ENCODE data around the gene STEAP3. TPM values are rescaled to one million over a fixed set of nuclear protein-coding genes. Genes with fewer than 3 reads are reported as not detected.

Gene STEAP3
- total and polyA plus RNA-seq, 8 donors, result 6.6 to 28.2 (median 19.5) TPM

DNA sequence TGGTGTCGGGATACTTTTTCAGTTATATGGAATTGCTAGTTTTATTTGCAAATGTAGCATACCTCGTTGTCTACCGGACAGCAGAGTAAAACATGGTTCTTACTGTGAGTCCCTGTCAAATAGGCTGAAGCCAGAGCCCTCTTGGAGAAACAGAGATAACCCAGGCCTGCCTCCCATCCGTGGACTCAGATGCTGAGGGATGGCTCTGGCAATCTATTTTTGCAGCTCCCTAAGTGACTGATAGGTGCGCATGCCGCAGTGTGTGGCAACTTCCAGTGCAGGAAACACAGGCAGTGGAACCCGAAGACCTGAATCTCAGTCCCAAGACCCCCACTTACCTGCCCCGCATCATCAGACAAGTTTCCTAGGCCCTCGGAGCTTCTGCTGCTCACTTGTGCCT, 33.6 kb downstream of the STEAP3 start:
- Histone ChIP-seq H3K36me3 (no peaks in the 10 kb centered on the region), H3K27me3 (no peaks in the 10 kb centered on the region), H3K4me3 (no peak overlapping the region), H3K9me3 (no peaks in the 10 kb centered on the region), H3K4me1 (no peaks in the 10 kb centered on the region), H3K27ac (no peak overlapping the region)
- WGBS, 2 donors, result 91 to 94% methylated on average over 9 of the region's 9 CpGs
- DNase-seq (no peak), ATAC-seq (no peak), FAIRE-seq (no peak)
- TF ChIP-seq, protein P1, sequence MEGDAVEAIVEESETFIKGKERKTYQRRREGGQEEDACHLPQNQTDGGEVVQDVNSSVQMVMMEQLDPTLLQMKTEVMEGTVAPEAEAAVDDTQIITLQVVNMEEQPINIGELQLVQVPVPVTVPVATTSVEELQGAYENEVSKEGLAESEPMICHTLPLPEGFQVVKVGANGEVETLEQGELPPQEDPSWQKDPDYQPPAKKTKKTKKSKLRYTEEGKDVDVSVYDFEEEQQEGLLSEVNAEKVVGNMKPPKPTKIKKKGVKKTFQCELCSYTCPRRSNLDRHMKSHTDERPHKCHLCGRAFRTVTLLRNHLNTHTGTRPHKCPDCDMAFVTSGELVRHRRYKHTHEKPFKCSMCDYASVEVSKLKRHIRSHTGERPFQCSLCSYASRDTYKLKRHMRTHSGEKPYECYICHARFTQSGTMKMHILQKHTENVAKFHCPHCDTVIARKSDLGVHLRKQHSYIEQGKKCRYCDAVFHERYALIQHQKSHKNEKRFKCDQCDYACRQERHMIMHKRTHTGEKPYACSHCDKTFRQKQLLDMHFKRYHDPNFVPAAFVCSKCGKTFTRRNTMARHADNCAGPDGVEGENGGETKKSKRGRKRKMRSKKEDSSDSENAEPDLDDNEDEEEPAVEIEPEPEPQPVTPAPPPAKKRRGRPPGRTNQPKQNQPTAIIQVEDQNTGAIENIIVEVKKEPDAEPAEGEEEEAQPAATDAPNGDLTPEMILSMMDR (IDR thresholded peaks at IDR 0.05), result no peak
- intact Hi-C loops (cut with DNase I), result no loop called here

DNA sequence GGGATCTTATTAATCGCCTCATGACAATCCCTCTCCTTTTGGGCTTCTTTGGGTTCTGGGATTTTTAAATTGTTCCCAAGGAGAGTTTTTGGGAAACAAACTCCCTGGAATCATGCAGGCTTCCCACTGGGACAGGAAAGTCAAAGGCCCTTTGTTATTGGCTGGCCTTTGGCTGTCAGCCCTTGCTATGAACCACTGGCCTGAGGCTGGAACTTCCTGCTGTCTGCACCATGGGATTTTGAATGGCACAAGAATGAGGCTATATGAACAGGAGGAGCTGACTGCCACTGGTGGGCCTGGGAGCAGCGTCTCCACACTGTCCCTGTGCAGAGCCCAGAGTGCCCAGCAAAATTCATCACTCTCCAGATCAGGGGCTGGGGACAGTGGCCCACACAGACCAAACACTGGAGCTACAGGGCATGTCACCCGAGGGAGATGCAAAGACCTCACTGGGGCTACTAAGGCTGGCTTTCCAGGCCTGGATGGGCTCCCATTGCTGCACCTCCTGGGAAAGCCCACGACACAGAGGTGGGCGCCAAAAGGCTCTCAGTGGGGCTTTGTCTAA, 35.7 kb downstream of the STEAP3 start:
- Histone ChIP-seq H3K4me1 (no peaks in the 10 kb centered on the region), H3K27me3 (no peaks in the 10 kb centered on the region), H3K27ac (no peak overlapping the region), H3K9me3 (no peaks in the 10 kb centered on the region), H3K36me3 (no peaks in the 10 kb centered on the region), H3K4me3 (no peak overlapping the region)
- ATAC-seq (no peak), DNase-seq (no peak), FAIRE-seq (no peak)
- intact Hi-C loops (cut with DNase I), result no loop called here
- TF ChIP-seq, protein P1 (IDR thresholded peaks at IDR 0.05), result no peak
- 86 to 92% methylated on average over 5 of the region's 5 CpGs for WGBS, 2 donors

DNA sequence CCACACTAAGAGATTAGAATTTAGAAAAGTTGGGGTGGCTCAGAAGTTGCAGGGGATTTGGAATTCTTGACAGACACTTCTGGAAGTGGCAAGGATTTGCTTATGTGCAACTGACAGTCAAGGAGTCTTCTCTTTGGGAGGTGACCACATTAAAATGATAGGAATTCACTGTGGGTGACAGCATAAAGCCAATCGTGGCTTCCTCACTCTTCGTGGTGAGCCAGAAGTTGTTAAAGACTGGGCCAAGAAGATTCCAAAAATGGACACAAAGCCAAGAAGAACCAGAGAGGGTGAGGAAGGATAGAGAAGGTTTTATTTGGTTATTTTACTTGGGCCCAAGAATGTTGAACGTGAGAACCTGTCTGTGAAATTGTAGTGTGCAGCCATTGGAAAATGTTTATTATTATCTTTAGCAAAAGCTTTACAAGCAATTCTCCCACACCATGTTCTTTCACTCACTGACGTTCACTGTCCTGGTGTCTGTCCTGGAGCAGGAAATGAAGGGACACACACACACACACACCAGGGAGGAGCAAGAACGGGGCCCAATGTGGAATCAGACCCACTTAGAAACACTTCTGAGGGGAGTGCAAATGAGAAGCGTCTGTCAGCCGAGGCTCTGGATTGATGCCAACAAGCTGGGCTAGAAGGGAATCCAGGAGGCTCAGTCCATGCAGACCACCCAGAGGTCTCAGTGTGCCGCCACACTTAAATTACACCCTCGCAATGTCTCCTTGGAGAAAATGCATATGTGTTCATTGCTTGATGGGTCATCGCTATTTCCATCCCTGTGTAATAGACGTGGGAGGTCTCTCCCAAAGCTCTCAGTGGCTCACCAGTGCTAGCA, 37.2 kb downstream of the STEAP3 start:
- FAIRE-seq (no peak), ATAC-seq (no peak), DNase-seq (no peak)
- Histone ChIP-seq H3K4me3 (no peak overlapping the region), H3K36me3 (no peaks in the 10 kb centered on the region), H3K4me1 (no peaks in the 10 kb centered on the region), H3K9me3 (no peaks in the 10 kb centered on the region), H3K27ac (no peak overlapping the region), H3K27me3 (no peaks in the 10 kb centered on the region)
- intact Hi-C loops (cut with DNase I), result loop anchor here in 1 of 3 donors (10.0 kb wide), 1 partner anchor 236 kb away; no protein-coding TSS in a partner anchor
- 81 to 88% methylated on average over 11 of the region's 11 CpGs for WGBS, 2 donors
- TF ChIP-seq, protein P1 (IDR thresholded peaks at IDR 0.05), result no peak

DNA sequence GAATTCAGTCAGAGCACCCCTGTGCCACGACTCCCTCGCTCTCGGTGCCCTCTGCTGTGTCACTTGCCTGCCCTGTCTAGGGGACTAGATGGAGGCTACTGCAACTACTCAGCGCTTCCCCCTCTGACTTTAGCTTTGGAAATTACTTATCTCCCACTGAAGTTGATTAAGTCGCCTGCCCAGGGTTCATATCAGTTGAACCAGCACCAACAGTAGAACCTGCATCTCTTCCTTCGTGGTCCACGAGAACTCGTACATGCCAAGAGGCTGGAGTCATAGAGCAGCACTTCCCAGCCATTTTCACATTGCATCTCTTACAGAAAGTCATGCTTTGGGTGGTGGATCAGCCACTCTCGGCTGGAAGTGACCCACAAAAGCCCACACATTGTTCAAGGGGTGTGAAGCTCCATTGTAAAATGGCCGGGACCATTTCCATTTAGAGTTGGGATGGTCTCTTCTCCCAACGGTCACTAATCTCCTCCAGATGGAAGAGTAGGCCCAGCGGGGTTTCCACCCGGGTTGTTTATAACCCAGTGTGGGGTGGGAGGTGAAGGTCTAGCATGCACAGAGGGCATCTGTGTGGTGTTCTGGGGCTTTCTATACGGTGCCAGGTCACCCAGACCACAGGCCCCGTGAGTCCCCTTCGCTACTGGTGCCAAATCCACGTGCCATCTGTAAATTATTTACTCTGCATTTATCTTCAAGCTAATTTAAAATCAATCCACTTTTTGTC, 38.0 kb downstream of the STEAP3 start:
- Histone ChIP-seq H3K27ac (no peak overlapping the region), H3K36me3 (no peaks in the 10 kb centered on the region), H3K4me3 (no peak overlapping the region), H3K9me3 (no peaks in the 10 kb centered on the region), H3K27me3 (no peaks in the 10 kb centered on the region), H3K4me1 (no peaks in the 10 kb centered on the region)
- intact Hi-C loops (cut with DNase I), result loop anchor here in 1 of 3 donors (10.0 kb wide), 1 partner anchor 237 kb away; no protein-coding TSS in a partner anchor
- FAIRE-seq (no peak), DNase-seq (no peak), ATAC-seq (no peak)
- TF ChIP-seq, protein P1 (IDR thresholded peaks at IDR 0.05), result no peak
- WGBS, 2 donors, result 73 to 76% methylated on average over 17 of the region's 17 CpGs
